ENCODE data around the gene EGLN2. TPM values are rescaled to one million over a fixed set of nuclear protein-coding genes. Genes with fewer than 3 reads are reported as not detected.
A peak's percentile ranks its signal among the peaks of the same experiment; 100 is the strongest.

The EGLN2 gene
- total RNA-seq (ENCODE audit: unreplicated experiment), result 146 TPM
- long read RNA-seq, transcript EGLN2-201 (6 exons, 2,102 nt), result major isoform, 151 of 175 reads
- long read RNA-seq, transcript EGLN2-207 (5 exons, 2,821 nt), result minor isoform, 9 of 175 reads
- long read RNA-seq, partial matches to known transcripts, result 1 of 175 reads
- long read RNA-seq, other reads (novel, unspliced or antisense), result 10 of 175 reads

- peaks cover 26% of the 10 kb centered on the region for H3K36me3 Mint-ChIP-seq (ENCODE audit: low read depth, unreplicated experiment)
- H3K27ac Mint-ChIP-seq (ENCODE audit: unreplicated experiment), result peak within 1 kb of the TSS; percentile 97
- no peaks in the 10 kb centered on the region for H3K9me3 Mint-ChIP-seq (ENCODE audit: unreplicated experiment)
- peaks cover 41% of the 10 kb centered on the region for H3K4me1 Mint-ChIP-seq (ENCODE audit: unreplicated experiment)
- peak within 1 kb of the TSS; percentile 99 for H3K4me3 Mint-ChIP-seq (ENCODE audit: unreplicated experiment)
- H3K27me3 Mint-ChIP-seq (ENCODE audit: unreplicated experiment), result peaks cover 11% of the 10 kb centered on the region
- TF ChIP-seq, protein P1, sequence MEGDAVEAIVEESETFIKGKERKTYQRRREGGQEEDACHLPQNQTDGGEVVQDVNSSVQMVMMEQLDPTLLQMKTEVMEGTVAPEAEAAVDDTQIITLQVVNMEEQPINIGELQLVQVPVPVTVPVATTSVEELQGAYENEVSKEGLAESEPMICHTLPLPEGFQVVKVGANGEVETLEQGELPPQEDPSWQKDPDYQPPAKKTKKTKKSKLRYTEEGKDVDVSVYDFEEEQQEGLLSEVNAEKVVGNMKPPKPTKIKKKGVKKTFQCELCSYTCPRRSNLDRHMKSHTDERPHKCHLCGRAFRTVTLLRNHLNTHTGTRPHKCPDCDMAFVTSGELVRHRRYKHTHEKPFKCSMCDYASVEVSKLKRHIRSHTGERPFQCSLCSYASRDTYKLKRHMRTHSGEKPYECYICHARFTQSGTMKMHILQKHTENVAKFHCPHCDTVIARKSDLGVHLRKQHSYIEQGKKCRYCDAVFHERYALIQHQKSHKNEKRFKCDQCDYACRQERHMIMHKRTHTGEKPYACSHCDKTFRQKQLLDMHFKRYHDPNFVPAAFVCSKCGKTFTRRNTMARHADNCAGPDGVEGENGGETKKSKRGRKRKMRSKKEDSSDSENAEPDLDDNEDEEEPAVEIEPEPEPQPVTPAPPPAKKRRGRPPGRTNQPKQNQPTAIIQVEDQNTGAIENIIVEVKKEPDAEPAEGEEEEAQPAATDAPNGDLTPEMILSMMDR (IDR thresholded peaks at IDR 0.05; ENCODE audit: unreplicated experiment), result no peak
- peak; percentile 100 for DNase-seq (ENCODE audit: low spot score)
Measured at GRCh38 chr19:40798683-40799557, at the start of gene EGLN2. Gene EGLN2, plus strand, starts transcription at chr19:40799191. Its CDS starts 1,382 bp downstream, at chr19:40800573.

DNA sequence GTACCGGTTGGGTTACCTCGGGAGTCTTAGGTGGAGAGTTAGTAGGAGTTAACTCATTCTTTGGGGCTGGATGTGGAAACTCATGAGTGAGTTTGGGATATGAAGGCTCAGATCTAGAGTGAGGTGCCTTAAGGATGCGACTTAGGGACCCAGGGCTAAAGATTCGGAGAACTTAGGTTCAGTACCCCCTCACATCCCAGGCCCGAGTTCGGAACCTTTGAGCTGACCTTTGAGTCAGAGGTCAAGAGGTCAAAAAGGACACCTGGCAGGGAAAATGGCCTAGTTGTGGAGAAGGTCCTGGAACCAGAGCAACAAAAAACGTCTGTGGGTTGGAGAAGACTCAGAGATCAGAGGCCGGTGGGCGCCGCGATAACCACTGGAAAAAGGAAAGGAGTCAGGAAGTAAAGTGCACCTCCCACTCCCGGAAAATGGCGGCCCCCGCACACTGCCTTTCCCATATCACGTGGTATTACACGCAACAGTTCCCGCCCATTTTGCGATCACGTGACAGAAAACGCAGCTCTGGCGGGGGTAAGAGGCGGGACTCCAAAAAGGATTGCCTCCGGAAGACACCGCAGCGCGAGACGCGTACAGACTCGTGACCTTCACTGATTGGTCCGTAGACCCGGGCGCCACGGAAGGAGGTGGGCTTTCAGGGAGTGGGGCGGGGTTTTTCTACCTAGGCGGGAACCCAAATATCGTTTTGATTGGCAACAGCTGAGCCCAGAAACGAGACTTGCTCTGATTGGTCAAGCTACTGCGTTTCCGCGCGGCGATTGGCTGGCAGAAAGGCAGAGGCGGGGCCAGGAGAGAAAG is 48.7 kb upstream of the EGLN2 start, which contains the start of gene ACTMAP:
Gene ACTMAP (minus strand): TSS at position 420 of the 816 bp plus-strand sequence. CDS start 674 bp downstream, outside the sequence.
- Mint-ChIP-seq H3K9me3 (ENCODE audit: unreplicated experiment) (no peaks in the 10 kb centered on the region), H3K27ac (ENCODE audit: unreplicated experiment) (peak within 1 kb of the TSS; percentile 99), H3K4me1 (ENCODE audit: unreplicated experiment) (peaks cover 44% of the 10 kb centered on the region), H3K27me3 (ENCODE audit: unreplicated experiment) (peaks cover 24% of the 10 kb centered on the region), H3K4me3 (ENCODE audit: unreplicated experiment) (peak within 1 kb of the TSS; percentile 99), H3K36me3 (ENCODE audit: low read depth, unreplicated experiment) (peaks cover 19% of the 10 kb centered on the region)
- peak; percentile 98 for DNase-seq (ENCODE audit: low spot score)
- TF ChIP-seq, protein P1 (IDR thresholded peaks at IDR 0.05; ENCODE audit: unreplicated experiment), result no peak

DNA sequence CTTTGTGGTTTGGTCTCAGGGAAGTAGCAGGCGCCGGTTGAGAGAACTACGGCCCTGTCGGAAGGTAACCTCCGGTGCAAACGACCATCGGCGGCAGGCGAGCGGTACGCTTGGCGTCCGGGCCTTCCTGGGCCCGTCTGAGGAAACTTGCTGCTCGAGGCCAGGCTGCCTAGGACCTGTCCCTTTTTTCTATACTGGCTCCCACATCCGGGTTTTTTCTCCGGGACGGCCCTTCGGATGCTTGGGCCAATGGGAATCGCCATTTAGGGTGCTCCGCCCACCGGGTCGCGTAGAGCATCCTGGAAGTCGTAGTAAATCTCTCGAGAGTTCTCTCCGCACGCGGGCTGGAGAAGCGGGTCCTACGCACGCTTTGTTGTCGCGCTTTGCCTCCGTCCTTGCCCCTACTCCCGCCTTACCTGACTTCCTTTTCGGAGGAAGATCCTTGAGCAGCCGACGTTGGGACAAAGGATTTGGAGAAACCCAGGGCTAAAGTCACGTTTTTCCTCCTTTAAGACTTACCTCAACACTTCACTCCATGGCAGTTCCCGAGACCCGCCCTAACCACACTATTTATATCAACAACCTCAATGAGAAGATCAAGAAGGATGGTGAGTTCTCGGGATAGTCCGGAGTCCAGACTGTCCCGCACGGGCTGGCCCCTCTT is 48.0 kb upstream of the EGLN2 start, which contains the start of gene SNRPA:
Gene SNRPA (plus strand): TSS at position 330 of the 664 bp plus-strand sequence. CDS start 206 bp downstream, at position 536.
- Mint-ChIP-seq H3K4me3 (ENCODE audit: unreplicated experiment) (peak within 1 kb of the TSS; percentile 99), H3K4me1 (ENCODE audit: unreplicated experiment) (peaks cover 50% of the 10 kb centered on the region), H3K27ac (ENCODE audit: unreplicated experiment) (peak within 1 kb of the TSS; percentile 99), H3K27me3 (ENCODE audit: unreplicated experiment) (peaks cover 24% of the 10 kb centered on the region), H3K9me3 (ENCODE audit: unreplicated experiment) (no peaks in the 10 kb centered on the region), H3K36me3 (ENCODE audit: low read depth, unreplicated experiment) (peaks cover 24% of the 10 kb centered on the region)
- TF ChIP-seq, protein P1 (IDR thresholded peaks at IDR 0.05; ENCODE audit: unreplicated experiment), result no peak
- peak; percentile 93 for DNase-seq (ENCODE audit: low spot score)

DNA sequence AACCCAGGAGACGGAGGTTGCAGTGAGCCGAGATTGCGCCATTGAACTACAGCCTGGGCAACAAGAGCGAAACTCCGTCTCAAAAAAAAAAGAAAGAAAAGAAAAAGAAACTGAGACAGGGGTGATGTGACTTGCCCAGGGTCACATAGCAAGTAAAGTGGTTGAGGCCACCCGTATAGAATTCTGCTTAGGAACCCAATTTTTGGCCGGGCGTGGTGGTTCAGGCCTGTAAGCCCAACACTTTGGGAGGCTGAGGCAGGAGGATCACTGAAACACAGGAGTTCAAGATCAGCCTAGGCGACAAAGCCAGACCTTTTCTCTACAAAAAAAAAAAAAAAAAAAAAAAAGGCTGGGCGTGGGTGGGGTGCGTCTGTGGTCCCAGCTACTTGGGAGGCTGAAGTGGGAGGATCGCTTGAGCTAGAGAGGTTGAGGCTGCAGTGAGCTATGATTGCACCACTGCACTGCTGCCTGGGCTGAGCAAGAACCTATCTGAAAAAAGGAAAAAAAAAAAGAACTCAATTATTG is 46.7 kb upstream of the EGLN2 start:
- H3K27ac Mint-ChIP-seq (ENCODE audit: unreplicated experiment), result peak overlapping the region; percentile 99
- DNase-seq (ENCODE audit: low spot score), result no peak
- peaks cover 22% of the 10 kb centered on the region for H3K27me3 Mint-ChIP-seq (ENCODE audit: unreplicated experiment)
- peak overlapping the region; percentile 99 for H3K4me3 Mint-ChIP-seq (ENCODE audit: unreplicated experiment)
- H3K36me3 Mint-ChIP-seq (ENCODE audit: low read depth, unreplicated experiment), result peaks cover 30% of the 10 kb centered on the region
- peaks cover 63% of the 10 kb centered on the region for H3K4me1 Mint-ChIP-seq (ENCODE audit: unreplicated experiment)
- no peaks in the 10 kb centered on the region for H3K9me3 Mint-ChIP-seq (ENCODE audit: unreplicated experiment)
- TF ChIP-seq, protein P1 (IDR thresholded peaks at IDR 0.05; ENCODE audit: unreplicated experiment), result no peak
